Upper lobe of left lung (tissue), 4 donors: Measurements from ENCODE around the gene ARHGEF6.

ENCODE experiments used
- EP300 ChIP-seq, 4 donors: sonication (generic); formaldehyde crosslinking; IDR thresholded peaks; one replicate each; pipeline ENCODE4 v1.5.1; 2017; ENCODE audit warnings: antibody characterized with exemption in 4 of 4, control low read depth in 2 of 4
- POLR2A ChIP-seq, 4 donors: fragments of 450-650 bp; IDR thresholded peaks; one replicate each; pipeline ENCODE4 v1.5.1; 2016 to 2017; ENCODE audit warnings: antibody characterized with exemption in 4 of 4, mild to moderate bottlenecking in 2 of 4
- TF ChIP-seq, protein P1 (sequence below), 6 experiments: fragments of 450-650 bp in 4 of 6; fragments of 200-600 bp in 2 of 6; sonication (generic) in 2 of 6; IDR thresholded peaks; one replicate each; pipeline ENCODE4 v1.5.1; 2016 to 2019; ENCODE audit warnings: antibody characterized with exemption in 6 of 6

DNA sequence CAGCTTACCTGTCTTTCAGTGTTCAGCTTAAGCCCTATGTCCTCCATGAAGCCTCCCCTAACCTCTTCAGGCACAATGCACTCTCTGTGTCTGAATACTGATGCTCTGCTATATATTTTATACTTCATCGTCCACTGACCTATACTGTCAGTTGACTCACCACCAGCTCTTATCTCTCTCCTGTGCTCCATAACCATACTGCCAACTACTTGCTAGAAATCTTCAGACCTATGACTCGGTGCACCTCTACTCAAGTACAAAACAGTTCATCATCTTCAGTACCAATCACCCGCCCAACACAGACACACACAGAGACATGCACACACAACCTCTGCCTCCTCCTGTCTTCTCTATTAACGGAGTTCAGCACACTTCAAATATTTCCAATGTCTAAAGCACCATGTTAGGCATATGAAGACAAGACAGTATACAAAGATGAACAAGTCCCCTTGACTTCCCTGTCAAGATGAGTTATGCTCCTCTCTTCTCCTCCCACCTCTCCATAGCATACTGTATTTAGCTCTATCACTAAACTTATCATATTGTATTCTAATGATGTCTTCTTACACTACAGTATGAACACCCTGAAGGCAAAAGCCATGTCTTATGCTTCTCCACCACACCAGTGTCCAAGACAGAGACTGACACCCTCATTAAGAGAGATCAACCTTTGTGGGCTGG, 42.5 kb downstream of the ARHGEF6 start:
- TF ChIP-seq EP300 (IDR thresholded peaks at IDR 0.05): no peak
- TF ChIP-seq, protein P1, sequence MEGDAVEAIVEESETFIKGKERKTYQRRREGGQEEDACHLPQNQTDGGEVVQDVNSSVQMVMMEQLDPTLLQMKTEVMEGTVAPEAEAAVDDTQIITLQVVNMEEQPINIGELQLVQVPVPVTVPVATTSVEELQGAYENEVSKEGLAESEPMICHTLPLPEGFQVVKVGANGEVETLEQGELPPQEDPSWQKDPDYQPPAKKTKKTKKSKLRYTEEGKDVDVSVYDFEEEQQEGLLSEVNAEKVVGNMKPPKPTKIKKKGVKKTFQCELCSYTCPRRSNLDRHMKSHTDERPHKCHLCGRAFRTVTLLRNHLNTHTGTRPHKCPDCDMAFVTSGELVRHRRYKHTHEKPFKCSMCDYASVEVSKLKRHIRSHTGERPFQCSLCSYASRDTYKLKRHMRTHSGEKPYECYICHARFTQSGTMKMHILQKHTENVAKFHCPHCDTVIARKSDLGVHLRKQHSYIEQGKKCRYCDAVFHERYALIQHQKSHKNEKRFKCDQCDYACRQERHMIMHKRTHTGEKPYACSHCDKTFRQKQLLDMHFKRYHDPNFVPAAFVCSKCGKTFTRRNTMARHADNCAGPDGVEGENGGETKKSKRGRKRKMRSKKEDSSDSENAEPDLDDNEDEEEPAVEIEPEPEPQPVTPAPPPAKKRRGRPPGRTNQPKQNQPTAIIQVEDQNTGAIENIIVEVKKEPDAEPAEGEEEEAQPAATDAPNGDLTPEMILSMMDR (IDR thresholded peaks at IDR 0.05): no peak
- TF ChIP-seq POLR2A (IDR thresholded peaks at IDR 0.05): no peak
